Endothelial cell of umbilical vein (primary cell): ENCODE data around the gene TOP2B. TPM values are rescaled to one million over a fixed set of nuclear protein-coding genes. Genes with fewer than 3 reads are reported as not detected.

Experiments
- BruUV-seq: library from RNA; stranded (reverse); fragments of 400-500 nt; replicated peaks from 2 replicates; lab custom pipeline; 2021; lab: Mats Ljungman, UMichigan
- CTCF ChIA-PET: fragments of 300-600, 350-600 bp; sonication (Branson Sonifier 250); formaldehyde crosslinking; loops from one replicate; lab custom pipeline; 2021; ENCODE audit warnings: antibody characterized with exemption, inconsistent platforms; lab: Charles Lee
- POLR2A ChIA-PET: fragments of 300-600, 350-600 bp; sonication (Branson Sonifier 250); formaldehyde crosslinking; loops from one replicate; lab custom pipeline; 2021; ENCODE audit warnings: antibody characterized with exemption, inconsistent platforms; lab: Charles Lee
- DNase-seq: peaks from one replicate; pipeline ENCODE4 v3.0.0-alpha.2; 2011; ENCODE audit warnings: low read depth, low spot score
- FAIRE-seq: peaks from 2 replicates; lab custom pipeline; 2011; peaks lifted over from hg19 to GRCh38; lab: Jason Lieb, UNC
- H2AFZ ChIP-seq: 2 replicates; pipeline ENCODE4 v1.6.0; 2012; ENCODE audit warnings: low read depth, low read length, control low read depth, inconsistent platforms
- H3K27ac ChIP-seq: 2 replicates; pipeline ENCODE4 v1.5.1; 2011; ENCODE audit warnings: low read depth, mild to moderate bottlenecking, control low read depth, low read length, moderate library complexity; ENCODE audit not compliant: insufficient read depth
- H3K27me3 ChIP-seq, 2 experiments: 2 replicates each; pipeline versions ENCODE4 v1.6.0 to v1.6.1; 2011; ENCODE audit warnings: low read length in 2 of 2, mixed read lengths in 1 of 2; ENCODE audit not compliant: control insufficient read depth in 2 of 2, insufficient read depth in 2 of 2
- H3K36me3 ChIP-seq, 2 experiments: 2 replicates in 1 of 2; 3 replicates in 1 of 2; pipeline ENCODE4 v1.5.1; 2011; ENCODE audit warnings: low read length in 2 of 2, mild to moderate bottlenecking in 1 of 2, moderate library complexity in 1 of 2; ENCODE audit not compliant: control insufficient read depth in 2 of 2, insufficient read depth in 2 of 2; ENCODE audit errors: extremely low read depth in 1 of 2
- H3K4me1 ChIP-seq: 3 replicates; pipeline ENCODE4 v1.5.1; 2011; ENCODE audit warnings: mild to moderate bottlenecking, low read length; ENCODE audit not compliant: control insufficient read depth, insufficient read depth; ENCODE audit errors: extremely low read depth
- H3K4me2 ChIP-seq: 2 replicates; pipeline ENCODE4 v1.6.1; 2011; ENCODE audit warnings: low read length, control low read depth, mixed read lengths; ENCODE audit not compliant: insufficient read depth
- H3K4me3 ChIP-seq, 3 experiments: fragments of 200-600 bp in 1 of 3; sonication (generic), shearing (Covaris generic) in 1 of 3; replicated peaks in 1 of 3; 2 replicates each; pipeline ENCODE4 v1.5.1; 2011 to 2016; ENCODE audit warnings: control low read depth in 3 of 3, low read length in 3 of 3, mild to moderate bottlenecking in 2 of 3, inconsistent platforms in 1 of 3, low read depth in 1 of 3, moderate library complexity in 1 of 3; ENCODE audit not compliant: insufficient read depth in 1 of 3
- H3K79me2 ChIP-seq: 2 replicates; pipeline ENCODE4 v1.6.0; 2012; ENCODE audit warnings: low read length, inconsistent platforms; ENCODE audit not compliant: control insufficient read depth, insufficient read depth
- H3K9ac ChIP-seq: replicated peaks from 2 replicates; pipeline ENCODE3; 2011; ENCODE audit warnings: low read length, control low read depth; ENCODE audit not compliant: insufficient read depth; ENCODE audit errors: extremely low read depth
- H3K9me1 ChIP-seq: replicated peaks from 3 replicates; pipeline ENCODE4 v1.6.0; 2011; ENCODE audit warnings: mild to moderate bottlenecking, low read length; ENCODE audit not compliant: control insufficient read depth, insufficient read depth; ENCODE audit errors: extremely low read depth
- H3K9me3 ChIP-seq: replicated peaks from 2 replicates; pipeline ENCODE4 v1.5.1; 2012; ENCODE audit warnings: low read length, inconsistent platforms; ENCODE audit not compliant: control insufficient read depth, insufficient read depth
- H4K20me1 ChIP-seq: replicated peaks from 2 replicates; pipeline ENCODE3; 2011; ENCODE audit warnings: mild to moderate bottlenecking, low read length; ENCODE audit not compliant: control insufficient read depth, insufficient read depth; ENCODE audit errors: extremely low read depth
- EZH2 ChIP-seq: IDR thresholded peaks from 2 replicates; pipeline ENCODE4 v1.6.1; 2012; ENCODE audit warnings: borderline replicate concordance, low read depth, mild to moderate bottlenecking, moderate library complexity, low read length, inconsistent platforms; ENCODE audit not compliant: severe bottlenecking
- FOS ChIP-seq: IDR thresholded peaks from 2 replicates; pipeline ENCODE4 v1.6.1; 2011; ENCODE audit warnings: mild to moderate bottlenecking, low read length, moderate library complexity, borderline replicate concordance; ENCODE audit not compliant: insufficient read depth
- GATA2 ChIP-seq: IDR thresholded peaks from 2 replicates; pipeline ENCODE4 v1.7.0; 2011; ENCODE audit warnings: low read depth, mild to moderate bottlenecking, moderate library complexity, mixed read lengths, low read length; ENCODE audit not compliant: insufficient read length, insufficient read depth
- JUN ChIP-seq: IDR thresholded peaks from 2 replicates; pipeline ENCODE4 v1.6.1; 2011; ENCODE audit warnings: borderline replicate concordance, low read depth; ENCODE audit not compliant: insufficient read length, insufficient read depth
- MYC ChIP-seq: IDR thresholded peaks from one replicate; pipeline ENCODE4 v1.6.1; 2011; ENCODE audit warnings: mild to moderate bottlenecking, low read depth, low read length
- POLR2A ChIP-seq: IDR thresholded peaks from 2 replicates; pipeline ENCODE4 v1.6.1; 2012; ENCODE audit warnings: low read depth, mild to moderate bottlenecking, control low read depth, low read length
- POLR2AphosphoS5 ChIP-seq: IDR thresholded peaks from 2 replicates; pipeline ENCODE4 v1.6.1; 2012; ENCODE audit warnings: low read depth, mild to moderate bottlenecking, control low read depth, low read length, moderate library complexity; ENCODE audit not compliant: insufficient read depth
- dilution Hi-C: fragments of 300-500 bp; cut with MboI; formaldehyde crosslinking; loops from one replicate; pipeline ENCODE4 v1.15.0; 2019; ENCODE audit warnings: low sequenced_read_pairs; ENCODE audit not compliant: extremely low pct_ligation_motif_present
- intact Hi-C: fragments of 100-400 bp; cut with micrococcal nuclease; formaldehyde crosslinking; loops from one replicate; pipeline ENCODE4 v1.10.0; 2022
- polyA plus RNA-seq, 4 experiments: library from polyadenylated mRNA; depleted of rRNA in 3 of 4; stranded (reverse) in 3 of 4; unstranded in 1 of 4; fragments of >200 nt; gene quantifications; 2 replicates each; pipeline versions ENCODE4 v1.2.1 to v1.2.3, GENCODE V29; 2011 to 2012; ENCODE audit warnings: missing spikeins in 1 of 4
- total RNA-seq: library from RNA; stranded (reverse); gene quantifications from 2 replicates; pipeline ENCODE4 v1.2.3, GENCODE V29; 2021
- TF ChIP-seq, protein P1 (sequence below): IDR thresholded peaks from 2 replicates; pipeline ENCODE4 v1.6.1; 2011; ENCODE audit not compliant: insufficient read depth, insufficient read length
- TF ChIP-seq, protein P2 (sequence below), 2 donors: IDR thresholded peaks; 1 replicate in 1 of 2; 2 replicates in 1 of 2; pipeline ENCODE4 v1.5.1; 2011; ENCODE audit warnings: low read length in 2 of 2, mild to moderate bottlenecking in 2 of 2, moderate library complexity in 2 of 2, control low read depth in 1 of 2, inconsistent platforms in 1 of 2, low read depth in 1 of 2; ENCODE audit not compliant: insufficient read depth in 1 of 2; ENCODE audit errors: extremely low read depth in 1 of 2

Gene TOP2B
- total and polyA plus RNA-seq, 2 donors (not counting 3 experiments of a cell fraction or from before 2014, with no cell fraction given): 20.4 to 98.9 TPM

DNA sequence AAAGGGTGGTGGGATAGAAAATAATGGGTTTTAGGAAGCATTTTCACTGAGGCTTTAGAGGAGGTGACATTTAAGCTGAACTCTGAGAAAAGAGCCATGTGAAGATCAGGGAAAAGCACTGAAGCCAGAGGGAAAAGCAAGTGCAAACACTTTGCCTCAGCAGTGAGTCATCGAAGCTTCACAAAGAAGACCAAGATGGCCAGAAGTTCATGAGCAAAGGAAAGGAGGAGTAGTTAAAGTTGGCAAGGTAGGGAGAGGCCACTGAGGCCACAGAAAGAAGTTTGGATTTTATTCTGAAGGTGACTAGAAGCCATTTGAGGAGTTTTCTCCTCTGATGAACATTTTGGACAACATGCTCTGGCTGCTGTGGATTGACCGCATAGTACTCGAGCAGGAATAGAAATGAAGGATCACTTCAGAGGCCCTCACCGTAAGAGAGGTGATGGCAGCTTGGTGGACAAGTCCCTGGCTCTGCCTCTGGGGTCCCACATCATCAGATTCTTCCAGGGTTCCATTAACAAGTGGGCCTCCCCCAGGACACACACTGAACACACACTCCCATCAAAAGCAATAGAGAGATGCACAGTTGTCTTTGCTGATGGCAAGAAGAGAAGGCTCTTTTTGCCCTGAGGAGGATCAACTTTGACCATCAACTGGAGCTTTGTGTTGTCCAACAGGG is 75.5 kb downstream of the TOP2B start:
- H3K9me1 ChIP-seq: no peaks in the 10 kb centered on the region
- H2AFZ ChIP-seq: no peak overlapping the region
- no peaks in the 10 kb centered on the region for H3K9me3 ChIP-seq
- H3K27me3 ChIP-seq: no peaks in the 10 kb centered on the region
- no peak overlapping the region for H3K27ac ChIP-seq
- intact Hi-C loops (no loop called here), dilution Hi-C loops (no loop called here)
- DNase-seq (no peak), FAIRE-seq (no peak)
- POLR2A ChIA-PET: no interaction called here
- no peak overlapping the region for H3K4me3 ChIP-seq
- CTCF ChIA-PET: no interaction called here
- no peak overlapping the region for H3K9ac ChIP-seq
- no peaks in the 10 kb centered on the region for H3K79me2 ChIP-seq
- TF ChIP-seq POLR2A (no peak), POLR2AphosphoS5 (no peak), EZH2 (no peak), JUN (no peak), FOS (no peak), GATA2 (no peak), MYC (no peak)
- TF ChIP-seq, protein P1, sequence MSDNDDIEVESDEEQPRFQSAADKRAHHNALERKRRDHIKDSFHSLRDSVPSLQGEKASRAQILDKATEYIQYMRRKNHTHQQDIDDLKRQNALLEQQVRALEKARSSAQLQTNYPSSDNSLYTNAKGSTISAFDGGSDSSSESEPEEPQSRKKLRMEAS: no peak
- TF ChIP-seq, protein P2, sequence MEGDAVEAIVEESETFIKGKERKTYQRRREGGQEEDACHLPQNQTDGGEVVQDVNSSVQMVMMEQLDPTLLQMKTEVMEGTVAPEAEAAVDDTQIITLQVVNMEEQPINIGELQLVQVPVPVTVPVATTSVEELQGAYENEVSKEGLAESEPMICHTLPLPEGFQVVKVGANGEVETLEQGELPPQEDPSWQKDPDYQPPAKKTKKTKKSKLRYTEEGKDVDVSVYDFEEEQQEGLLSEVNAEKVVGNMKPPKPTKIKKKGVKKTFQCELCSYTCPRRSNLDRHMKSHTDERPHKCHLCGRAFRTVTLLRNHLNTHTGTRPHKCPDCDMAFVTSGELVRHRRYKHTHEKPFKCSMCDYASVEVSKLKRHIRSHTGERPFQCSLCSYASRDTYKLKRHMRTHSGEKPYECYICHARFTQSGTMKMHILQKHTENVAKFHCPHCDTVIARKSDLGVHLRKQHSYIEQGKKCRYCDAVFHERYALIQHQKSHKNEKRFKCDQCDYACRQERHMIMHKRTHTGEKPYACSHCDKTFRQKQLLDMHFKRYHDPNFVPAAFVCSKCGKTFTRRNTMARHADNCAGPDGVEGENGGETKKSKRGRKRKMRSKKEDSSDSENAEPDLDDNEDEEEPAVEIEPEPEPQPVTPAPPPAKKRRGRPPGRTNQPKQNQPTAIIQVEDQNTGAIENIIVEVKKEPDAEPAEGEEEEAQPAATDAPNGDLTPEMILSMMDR (IDR thresholded peaks at IDR 0.05; ENCODE audit: extremely low read depth in 1 of 2, insufficient read depth in 1 of 2, low read depth in 1 of 2, low read length in 2 of 2): no peak
- no TSS peak for BruUV-seq
- no peaks in the 10 kb centered on the region for H3K36me3 ChIP-seq
- H3K4me2 ChIP-seq: no peak overlapping the region
- H3K4me1 ChIP-seq: peaks cover 7% of the 10 kb centered on the region
- no peaks in the 10 kb centered on the region for H4K20me1 ChIP-seq
